H1 (cell line): ENCODE results near the gene GCLC. TPM values are rescaled to one million over a fixed set of nuclear protein-coding genes. Genes with fewer than 3 reads are reported as not detected.

Experiments used
- CTCF ChIA-PET: fragments of 300-600 bp; sonication (Branson Sonifier 250); formaldehyde crosslinking; loops from one replicate; lab custom pipeline; 2021; ENCODE audit not compliant: partially characterized antibody; lab: Charles Lee
- POLR2A ChIA-PET: fragments of 300-600 bp; sonication (Branson Sonifier 250); formaldehyde crosslinking; loops from one replicate; lab custom pipeline; 2021; ENCODE audit warnings: inconsistent platforms; ENCODE audit not compliant: partially characterized antibody; lab: Charles Lee
- DNase-seq, 2 experiments: peaks; one replicate each; pipeline versions ENCODE4 v3.0.0 to v3.0.0-alpha.2; 2010 to 2022; ENCODE audit warnings: low spot score in 2 of 2, low read depth in 1 of 2, mixed read lengths in 1 of 2
- FAIRE-seq: peaks from 2 replicates; lab custom pipeline; 2011; peaks lifted over from hg19 to GRCh38; lab: Jason Lieb, UNC
- H2AFZ ChIP-seq: 2 replicates; pipeline ENCODE4 v1.8.1; 2012; ENCODE audit warnings: low read length, inconsistent platforms
- H2AK5ac ChIP-seq: 2 replicates; pipeline ENCODE4 v1.6.1; 2013; ENCODE audit warnings: low read depth, low read length
- H2BK120ac ChIP-seq: replicated peaks from 2 replicates; pipeline ENCODE3; 2013; ENCODE audit warnings: low read depth, low read length, inconsistent platforms
- H2BK12ac ChIP-seq: 2 replicates; pipeline ENCODE4 v1.6.1; 2013; ENCODE audit warnings: low read depth, low read length
- H2BK15ac ChIP-seq: 2 replicates; pipeline ENCODE4 v1.6.1; 2013; ENCODE audit warnings: low read length
- H2BK20ac ChIP-seq: 2 replicates; pipeline ENCODE4 v1.6.1; 2013; ENCODE audit warnings: low read length
- H2BK5ac ChIP-seq: 2 replicates; pipeline ENCODE4 v1.6.1; 2013; ENCODE audit warnings: low read depth, low read length
- H3K14ac ChIP-seq: 2 replicates; pipeline ENCODE4 v1.6.1; 2013; ENCODE audit warnings: inconsistent platforms; ENCODE audit not compliant: insufficient read length
- H3K18ac ChIP-seq: 2 replicates; pipeline ENCODE4 v1.6.1; 2013; ENCODE audit warnings: low read length; ENCODE audit errors: extremely low read depth
- H3K23ac ChIP-seq: 2 replicates; pipeline ENCODE4 v1.6.1; 2013; ENCODE audit warnings: inconsistent platforms; ENCODE audit not compliant: insufficient read length
- H3K23me2 ChIP-seq: 2 replicates; pipeline ENCODE4 v1.6.1; 2013; ENCODE audit warnings: low read depth, low read length
- H3K27ac ChIP-seq: 2 replicates; pipeline ENCODE4 v1.6.1; 2011; ENCODE audit warnings: low read depth, low read length, inconsistent platforms
- H3K27me3 ChIP-seq, 4 experiments: replicated peaks in 1 of 4; 1 replicate in 1 of 4; 2 replicates in 3 of 4; pipeline versions ENCODE4 v1.6.1 to v1.8.1; 2011 to 2013; ENCODE audit warnings: low read length in 3 of 4, mild to moderate bottlenecking in 3 of 4, inconsistent platforms in 2 of 4, mixed read lengths in 2 of 4, moderate library complexity in 1 of 4; ENCODE audit not compliant: control insufficient read depth in 3 of 4, insufficient read depth in 3 of 4; ENCODE audit errors: extremely low read depth in 1 of 4
- H3K36me3 ChIP-seq, 4 experiments: 2 replicates each; pipeline versions ENCODE4 v1.6.1 to v1.8.1; 2011 to 2013; ENCODE audit warnings: mild to moderate bottlenecking in 4 of 4, low read length in 3 of 4, moderate library complexity in 2 of 4, control low read depth in 1 of 4, inconsistent platforms in 1 of 4; ENCODE audit not compliant: insufficient read depth in 4 of 4, control insufficient read depth in 2 of 4
- H3K4ac ChIP-seq: replicated peaks from 2 replicates; pipeline ENCODE3; 2013; ENCODE audit warnings: low read length, low read depth, mixed read lengths, inconsistent platforms; ENCODE audit not compliant: insufficient read length
- H3K4me1 ChIP-seq, 4 experiments: replicated peaks in 1 of 4; 1 replicate in 1 of 4; 2 replicates in 3 of 4; pipeline versions ENCODE4 v1.6.1 to v1.8.1; 2011 to 2013; ENCODE audit warnings: low read length in 3 of 4, inconsistent platforms in 2 of 4, mixed read lengths in 1 of 4; ENCODE audit not compliant: insufficient read depth in 4 of 4, control insufficient read depth in 3 of 4
- H3K4me2 ChIP-seq, 2 experiments: 2 replicates each; pipeline versions ENCODE4 v1.6.1 to v1.8.1; 2011 to 2013; ENCODE audit warnings: low read depth in 2 of 2, low read length in 2 of 2, control low read depth in 1 of 2, inconsistent platforms in 1 of 2, mild to moderate bottlenecking in 1 of 2; ENCODE audit not compliant: insufficient read depth in 1 of 2
- H3K4me3 ChIP-seq, 4 experiments: fragments of 200-600, 300-600 bp in 1 of 4; sonication (generic), shearing (Covaris generic), sonication (Bioruptor Twin) in 1 of 4; 2 replicates each; pipeline versions ENCODE4 v1.5.1 to v1.8.1; 2011 to 2016; ENCODE audit warnings: low read length in 4 of 4, low read depth in 3 of 4, control low read depth in 2 of 4, inconsistent platforms in 2 of 4, mild to moderate bottlenecking in 2 of 4, mixed read lengths in 1 of 4, moderate library complexity in 1 of 4; ENCODE audit not compliant: insufficient read depth in 2 of 4; ENCODE audit errors: extremely low read depth in 1 of 4
- H3K56ac ChIP-seq: replicated peaks from 2 replicates; pipeline ENCODE3; 2013; ENCODE audit warnings: low read depth, mild to moderate bottlenecking, mixed read lengths, low read length, inconsistent platforms; ENCODE audit not compliant: insufficient read length
- H3K79me1 ChIP-seq: 2 replicates; pipeline ENCODE4 v1.6.1; 2013; ENCODE audit warnings: low read depth, low read length, control low read depth
- H3K79me2 ChIP-seq, 2 experiments: 2 replicates each; pipeline versions ENCODE4 v1.6.1 to v1.8.1; 2012 to 2013; ENCODE audit warnings: low read length in 2 of 2, mild to moderate bottlenecking in 2 of 2, inconsistent platforms in 1 of 2; ENCODE audit not compliant: insufficient read depth in 2 of 2, control insufficient read depth in 1 of 2
- H3K9ac ChIP-seq, 4 experiments: replicated peaks in 1 of 4; 1 replicate in 1 of 4; 2 replicates in 3 of 4; pipeline versions ENCODE4 v1.6.1 to v1.8.1; 2011 to 2013; ENCODE audit warnings: low read depth in 3 of 4, low read length in 3 of 4, control low read depth in 2 of 4, mild to moderate bottlenecking in 2 of 4, moderate library complexity in 2 of 4, inconsistent platforms in 1 of 4; ENCODE audit errors: extremely low read depth in 1 of 4
- H3K9me3 ChIP-seq, 2 experiments: 2 replicates each; pipeline versions ENCODE4 v1.6.1 to v1.8.1; 2012 to 2013; ENCODE audit warnings: mild to moderate bottlenecking in 2 of 2, moderate library complexity in 2 of 2, control low read depth in 1 of 2, inconsistent platforms in 1 of 2, low read depth in 1 of 2, low read length in 1 of 2, mixed read lengths in 1 of 2; ENCODE audit not compliant: insufficient read depth in 2 of 2
- H4K20me1 ChIP-seq, 2 experiments: replicated peaks in 1 of 2; 2 replicates each; pipeline versions ENCODE3 to v1.8.1; 2011 to 2013; ENCODE audit warnings: inconsistent platforms in 2 of 2, low read length in 2 of 2, mild to moderate bottlenecking in 1 of 2; ENCODE audit not compliant: insufficient read depth in 2 of 2, control insufficient read depth in 1 of 2
- H4K5ac ChIP-seq: 2 replicates; pipeline ENCODE4 v1.6.1; 2013; ENCODE audit warnings: low read length, low read depth, mixed read lengths, inconsistent platforms; ENCODE audit not compliant: insufficient read length
- H4K8ac ChIP-seq: 2 replicates; pipeline ENCODE4 v1.8.0; 2013; ENCODE audit warnings: mild to moderate bottlenecking, moderate library complexity, low read length, inconsistent platforms; ENCODE audit not compliant: insufficient read depth; ENCODE audit errors: extremely low read depth
- H4K91ac ChIP-seq: replicated peaks from 2 replicates; pipeline ENCODE3; 2013; ENCODE audit warnings: low read length, mixed read lengths, inconsistent platforms; ENCODE audit not compliant: insufficient read length
- CHD1 ChIP-seq: IDR thresholded peaks from 2 replicates; pipeline ENCODE4 v1.6.1; 2012; ENCODE audit warnings: low read depth, low read length, improper control_type of control experiment
- CREB1 ChIP-seq: IDR thresholded peaks from 2 replicates; pipeline ENCODE4 v1.6.1; 2012; ENCODE audit warnings: inconsistent platforms
- GABPA ChIP-seq: IDR thresholded peaks from 2 replicates; pipeline ENCODE4 v1.6.1; 2011; ENCODE audit warnings: mild to moderate bottlenecking, low read length, moderate library complexity, borderline replicate concordance; ENCODE audit not compliant: insufficient read depth
- HDAC6 ChIP-seq: IDR thresholded peaks from one replicate; pipeline ENCODE4 v1.7.1; 2012; ENCODE audit warnings: low read depth, mild to moderate bottlenecking, inconsistent platforms, low read length, moderate library complexity
- JUND ChIP-seq: IDR thresholded peaks from 2 replicates; pipeline ENCODE4 v1.6.1; 2011; ENCODE audit warnings: mild to moderate bottlenecking, improper control_type of control experiment, low read length
- MAFK ChIP-seq: IDR thresholded peaks from 2 replicates; pipeline ENCODE4 v1.6.1; 2012; ENCODE audit warnings: low read depth, mild to moderate bottlenecking, improper control_type of control experiment, low read length
- POLR2A ChIP-seq, 2 experiments: IDR thresholded peaks; 1 replicate in 1 of 2; 2 replicates in 1 of 2; pipeline ENCODE4 v1.6.1; 2011; ENCODE audit warnings: low read depth in 2 of 2, low read length in 2 of 2, mild to moderate bottlenecking in 2 of 2; ENCODE audit errors: control extremely low read depth in 1 of 2
- TAF1 ChIP-seq: IDR thresholded peaks from 2 replicates; pipeline ENCODE4 v1.6.1; 2011; ENCODE audit warnings: mild to moderate bottlenecking, low read depth, low read length
- TEAD4 ChIP-seq: IDR thresholded peaks from 2 replicates; pipeline ENCODE4 v1.6.1; 2012; ENCODE audit warnings: low read depth, low read length, inconsistent platforms, mixed read lengths
- WGBS, 2 experiments: shearing (Covaris generic) in 1 of 2; methylation state at CpG; one replicate each; pipeline versions ENCODE4 v1.1.6 to v1.1.7; 2013 to 2015; ENCODE audit warnings: low lambda C conversion rate in 2 of 2, mixed read lengths in 2 of 2, inconsistent platforms in 1 of 2, low coverage in 1 of 2, missing lambda C conversion rate in 1 of 2; ENCODE audit not compliant: insufficient replicate concordance in 2 of 2, insufficient coverage in 1 of 2, insufficient read length in 1 of 2; ENCODE audit errors: extremely low coverage in 1 of 2, missing lambda C conversion rate in 1 of 2; 5-methylcytosine and 5-hydroxymethylcytosine counted together
- long read RNA-seq, 2 experiments: library from RNA in 1 of 2; library from capped mRNA in 1 of 2; stranded (forward); transcript quantifications; one replicate each; pipeline ENCODE4 v2.0.0, GENCODE V29; 2021; ENCODE audit warnings: inconsistent platforms in 1 of 2
- polyA minus RNA-seq, 3 experiments: library from RNA; depleted of rRNA, polyadenylated mRNA; stranded (reverse); fragments of >200 nt; gene quantifications; 1 replicate in 2 of 3; 2 replicates in 1 of 3; pipeline ENCODE4 v1.2.3, GENCODE V29; 2011
- polyA plus RNA-seq, 7 experiments: library from polyadenylated mRNA; depleted of rRNA in 3 of 7; stranded (reverse) in 5 of 7; unstranded in 2 of 7; fragments of >200 nt in 5 of 7; fragments of 200-250 nt in 2 of 7; gene quantifications; 1 replicate in 5 of 7; 2 replicates in 1 of 7; 4 replicates in 1 of 7; pipeline versions ENCODE4 v1.2.1 to v1.2.3, GENCODE V29; 2011 to 2013; ENCODE audit warnings: missing spikeins in 2 of 7, mixed read lengths in 2 of 7
- total RNA-seq: library from RNA; stranded (reverse); fragmentation: NEBNext Ultra II Directional; extraction: Animal tissue kit (Norgen Biotek cat#: 25700); gene quantifications from 2 replicates; pipeline ENCODE4 v1.2.1, GENCODE V29; 2021

Gene GCLC
- total RNA-seq (52.9 and 54.0 TPM in 2 replicates), polyA plus RNA-seq (2011; rRNA removed) (10.8 and 15.8 TPM in 2 replicates), polyA minus RNA-seq (2011; rRNA and poly(A)+ RNA removed) (41.1 and 43.4 TPM in 2 replicates)
- polyA plus RNA-seq (2011; cell fraction: cytosol; rRNA removed), result 16.2 TPM
- polyA plus RNA-seq (2011; cell fraction: nucleus; rRNA removed), result 15.2 TPM
- polyA plus RNA-seq (2012, experiment 1 of 2), result 33.9 to 55.2 TPM (median 38.2 TPM) in 4 replicates
- 2.8 TPM for polyA plus RNA-seq (2012, experiment 2 of 2)
- 22.2 TPM for polyA plus RNA-seq (2013, experiment 1 of 2)
- 23.7 TPM for polyA plus RNA-seq (2013, experiment 2 of 2)
- polyA minus RNA-seq (2011; cell fraction: cytosol; rRNA and poly(A)+ RNA removed), result 20.9 TPM
- polyA minus RNA-seq (2011; cell fraction: nucleus; rRNA and poly(A)+ RNA removed), result 43.7 TPM
- long read RNA-seq, experiment 1, transcript GCLC-207 (5 exons, 776 nt), result minor isoform, 5 of 36 reads
- long read RNA-seq, experiment 1, transcript GCLC-215 (16 exons, 3,785 nt), result major isoform, 8 of 36 reads
- long read RNA-seq, experiment 1, partial matches to known transcripts, result 12 of 36 reads
- long read RNA-seq, experiment 1, other reads (novel, unspliced or antisense), result 10 of 36 reads
- long read RNA-seq, experiment 2, transcript GCLC-215 (16 exons, 3,785 nt), result major isoform, 8 of 39 reads
- long read RNA-seq, experiment 2, partial matches to known transcripts, result 1 of 39 reads
- long read RNA-seq, experiment 2, other reads (novel, unspliced or antisense), result 30 of 39 reads

- Histone ChIP-seq H4K8ac (peak within 1 kb of the TSS; percentile 94), H3K79me1 (peaks cover 5% of the 10 kb centered on the region), H3K4ac (no peak within 1 kb of the TSS), H2AFZ (peak within 1 kb of the TSS; percentile 88; the same call in 1 of the 2 replicates), H2BK15ac (no peak within 1 kb of the TSS), H3K14ac (no peak within 1 kb of the TSS), H2BK20ac (no peak within 1 kb of the TSS), H3K4me2 (peak within 1 kb of the TSS; percentile 71 to 88), H3K23ac (no peak within 1 kb of the TSS), H3K18ac (peak within 1 kb of the TSS; percentile 91), H2AK5ac (no peak within 1 kb of the TSS; the same call in 1 of the 2 replicates), H3K23me2 (peaks cover 19% of the 10 kb centered on the region), H3K56ac (peak within 1 kb of the TSS; percentile 77), H4K20me1 (no peaks in the 10 kb centered on the region), H3K4me3 (peak within 1 kb of the TSS; percentile 57 to 95 (median 80)), H2BK12ac (peak within 1 kb of the TSS; percentile 88; the same call in 1 of the 2 replicates), H2BK5ac (peak within 1 kb of the TSS; percentile 91), H3K79me2 (peaks cover 4 to 35% of the 10 kb centered on the region in 2 experiments), H3K9me3 (no peaks in the 10 kb centered on the region), H3K4me1 (peaks cover 3 to 16% (median 7%) of the 10 kb centered on the region in 4 experiments; a peak in 5 of 7 replicates), H3K9ac (peak within 1 kb of the TSS; percentile 78 to 92 (median 86)), H2BK120ac (no peak within 1 kb of the TSS), H3K27me3 (peaks cover 0 to 12% (median 8%) of the 10 kb centered on the region in 4 experiments; a peak in 5 of 7 replicates), H4K91ac (peak within 1 kb of the TSS; percentile 72), H3K36me3 (no peaks in the 10 kb centered on the region; a peak in 1 of 8 replicates), H4K5ac (peak within 1 kb of the TSS; percentile 54), H3K27ac (peak within 1 kb of the TSS; percentile 83; the same call in 1 of the 2 replicates)
- POLR2A ChIA-PET, result interaction anchor here (0.6 to 3.7 kb wide), 11 partner anchors 12 to 174 kb away, joined by 3 to 19 read pairs (median 3); partner anchors contain the start of gene KLHL31
- no peak for FAIRE-seq
- DNase-seq, result peak; percentile 89 to 93
- WGBS, 2 experiments, result 1% methylated on average over 63 of the region's 105 CpGs; no CpG with 5 or more reads in 1 of the 2 experiments
- CTCF ChIA-PET, result interaction anchor here (0.6 to 1.5 kb wide), 12 partner anchors 9 to 411 kb away, joined by 3 to 5 read pairs (median 3); no protein-coding TSS in a partner anchor
- no peak for TF ChIP-seq TEAD4
- no peak for TF ChIP-seq HDAC6
- no peak for TF ChIP-seq JUND
- TF ChIP-seq MAFK, result peak; percentile 50; the same call in 1 of the 2 replicates
- peak; percentile 53 to 80 for TF ChIP-seq POLR2A (IDR thresholded peaks at IDR 0.05; ENCODE audit: control extremely low read depth in 1 of 2, low read depth in 2 of 2, low read length in 2 of 2)
- TF ChIP-seq CHD1, result no peak
- no peak for TF ChIP-seq GABPA
- peak; percentile 76 for TF ChIP-seq TAF1
- TF ChIP-seq CREB1, result peak; percentile 73
Measured at GRCh38 chr6:53544470-53545308, at the start of gene GCLC. TSS of gene GCLC (minus strand) at chr6:53545101. CDS start at chr6:53544645, 456 bp downstream.
